Tibial nerve (tissue), 4 donors: ENCODE measurements around the gene YBEY. TPM values are rescaled to one million over a fixed set of nuclear protein-coding genes. Genes with fewer than 3 reads are reported as not detected.

Experiments used
- DNase-seq, 2 donors: peaks; one replicate each; pipeline ENCODE4 v3.0.0-alpha.2; 2019; ENCODE audit warnings: low spot score in 2 of 2
- H3K27ac ChIP-seq, 4 donors: fragments of 200-600 bp; sonication (generic) in 3 of 4; one replicate each; pipeline ENCODE4 v1.5.1; 2017 to 2019; ENCODE audit warnings: mild to moderate bottlenecking in 1 of 4
- H3K27me3 ChIP-seq, 2 donors: fragments of 200-600 bp; sonication (generic) in 1 of 2; one replicate each; pipeline versions ENCODE4 v1.5.1 to v1.6.0; 2017 to 2019
- H3K36me3 ChIP-seq, 3 donors: fragments of 200-600 bp; sonication (generic); one replicate each; pipeline ENCODE4 v1.5.1; 2018 to 2019
- H3K4me1 ChIP-seq, 4 donors: fragments of 200-600 bp; sonication (generic) in 3 of 4; one replicate each; pipeline ENCODE4 v1.5.1; 2017 to 2019
- H3K4me3 ChIP-seq, 4 donors: fragments of 200-600 bp; sonication (generic) in 3 of 4; one replicate each; pipeline ENCODE4 v1.5.1; 2017 to 2019; ENCODE audit warnings: mild to moderate bottlenecking in 1 of 4, moderate library complexity in 1 of 4
- H3K9me3 ChIP-seq, 4 donors: fragments of 200-600 bp; sonication (generic) in 3 of 4; one replicate each; pipeline ENCODE4 v1.5.1; 2017 to 2019
- EP300 ChIP-seq, 2 donors: sonication (generic); formaldehyde crosslinking; IDR thresholded peaks; one replicate each; pipeline ENCODE4 v1.6.1; 2017; ENCODE audit warnings: antibody characterized with exemption in 2 of 2, mild to moderate bottlenecking in 1 of 2
- POLR2A ChIP-seq, 2 donors: fragments of 450-650 bp; IDR thresholded peaks; one replicate each; pipeline ENCODE4 v1.6.1; 2017; ENCODE audit warnings: antibody characterized with exemption in 2 of 2, mild to moderate bottlenecking in 2 of 2, moderate library complexity in 2 of 2
- WGBS, 2 donors: methylation state at CpG; one replicate each; pipeline ENCODE4 v1.1.5; 2018; 5-methylcytosine and 5-hydroxymethylcytosine counted together
- total RNA-seq, 4 donors: library from RNA; depleted of rRNA; stranded (reverse); fragments of >200 nt; gene quantifications; one replicate each; pipeline ENCODE4 v1.1.0, GENCODE V29; 2016
- TF ChIP-seq, protein P1 (sequence below), 5 experiments: fragments of 200-600 bp in 3 of 5; fragments of 450-650 bp in 2 of 5; sonication (generic) in 3 of 5; IDR thresholded peaks; one replicate each; pipeline ENCODE4 v1.5.1; 2016 to 2019; ENCODE audit warnings: antibody characterized with exemption in 5 of 5, mild to moderate bottlenecking in 3 of 5, moderate library complexity in 2 of 5

The YBEY gene
- total RNA-seq, 4 donors from 2014 or later: 6.7 to 20.1 (median 15.5) TPM

DNA sequence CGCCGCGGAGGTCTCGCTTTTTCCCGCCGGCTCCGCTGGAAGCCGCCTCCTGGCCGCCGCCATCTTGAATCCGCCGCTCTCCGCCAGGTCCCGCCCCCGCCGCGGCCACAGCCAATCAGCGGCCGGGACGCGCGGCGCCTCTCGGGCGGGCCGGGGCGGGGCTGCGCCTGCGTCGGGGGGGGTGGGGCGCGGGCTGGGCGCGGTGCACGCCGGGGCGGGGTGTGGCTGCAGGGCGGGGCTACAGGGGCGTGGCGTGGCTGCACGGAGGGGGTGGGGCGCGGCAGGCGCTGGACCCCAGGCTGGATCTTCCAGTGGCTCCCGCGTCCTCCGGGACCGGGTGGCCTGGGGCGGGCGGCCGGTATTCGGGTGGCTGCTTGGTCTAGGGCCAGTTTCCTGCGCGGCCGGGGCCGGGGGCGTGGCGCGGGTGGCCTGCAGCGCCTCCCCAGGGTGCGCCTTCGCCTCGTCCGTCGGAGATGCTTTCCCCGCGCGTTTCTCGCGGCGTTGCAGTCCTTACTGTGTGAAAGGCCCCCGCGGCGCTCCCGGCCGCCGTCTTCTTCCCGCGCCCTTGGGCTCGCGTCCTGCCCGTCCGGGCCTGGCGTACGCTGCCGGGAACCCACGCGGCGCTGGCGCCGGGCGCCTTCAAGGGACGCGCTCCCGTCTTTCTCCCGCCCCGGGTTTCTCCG, 38.4 kb downstream of the YBEY start:
- H3K4me3 ChIP-seq: peak overlapping the region; percentile 83 to 100 (median 92)
- H3K9me3 ChIP-seq: no peaks in the 10 kb centered on the region
- 0% methylated on average over 4 to 31 of the region's 98 CpGs for WGBS, 2 donors
- H3K36me3 ChIP-seq: peaks cover 0 to 24% (median 0%) of the 10 kb centered on the region in 3 donors
- H3K4me1 ChIP-seq: peaks cover 0 to 29% (median 9%) of the 10 kb centered on the region in 4 donors
- H3K27me3 ChIP-seq: no peaks in the 10 kb centered on the region
- peak; percentile 76 to 78 for DNase-seq
- peak overlapping the region; percentile 95 to 99 (median 95) for H3K27ac ChIP-seq
- no peak for TF ChIP-seq EP300 (IDR thresholded peaks at IDR 0.05)
- TF ChIP-seq, protein P1, sequence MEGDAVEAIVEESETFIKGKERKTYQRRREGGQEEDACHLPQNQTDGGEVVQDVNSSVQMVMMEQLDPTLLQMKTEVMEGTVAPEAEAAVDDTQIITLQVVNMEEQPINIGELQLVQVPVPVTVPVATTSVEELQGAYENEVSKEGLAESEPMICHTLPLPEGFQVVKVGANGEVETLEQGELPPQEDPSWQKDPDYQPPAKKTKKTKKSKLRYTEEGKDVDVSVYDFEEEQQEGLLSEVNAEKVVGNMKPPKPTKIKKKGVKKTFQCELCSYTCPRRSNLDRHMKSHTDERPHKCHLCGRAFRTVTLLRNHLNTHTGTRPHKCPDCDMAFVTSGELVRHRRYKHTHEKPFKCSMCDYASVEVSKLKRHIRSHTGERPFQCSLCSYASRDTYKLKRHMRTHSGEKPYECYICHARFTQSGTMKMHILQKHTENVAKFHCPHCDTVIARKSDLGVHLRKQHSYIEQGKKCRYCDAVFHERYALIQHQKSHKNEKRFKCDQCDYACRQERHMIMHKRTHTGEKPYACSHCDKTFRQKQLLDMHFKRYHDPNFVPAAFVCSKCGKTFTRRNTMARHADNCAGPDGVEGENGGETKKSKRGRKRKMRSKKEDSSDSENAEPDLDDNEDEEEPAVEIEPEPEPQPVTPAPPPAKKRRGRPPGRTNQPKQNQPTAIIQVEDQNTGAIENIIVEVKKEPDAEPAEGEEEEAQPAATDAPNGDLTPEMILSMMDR (IDR thresholded peaks at IDR 0.05): peak in 1 of 5 experiments; percentile 18
- peak; percentile 19 to 29 for TF ChIP-seq POLR2A (IDR thresholded peaks at IDR 0.05)

DNA sequence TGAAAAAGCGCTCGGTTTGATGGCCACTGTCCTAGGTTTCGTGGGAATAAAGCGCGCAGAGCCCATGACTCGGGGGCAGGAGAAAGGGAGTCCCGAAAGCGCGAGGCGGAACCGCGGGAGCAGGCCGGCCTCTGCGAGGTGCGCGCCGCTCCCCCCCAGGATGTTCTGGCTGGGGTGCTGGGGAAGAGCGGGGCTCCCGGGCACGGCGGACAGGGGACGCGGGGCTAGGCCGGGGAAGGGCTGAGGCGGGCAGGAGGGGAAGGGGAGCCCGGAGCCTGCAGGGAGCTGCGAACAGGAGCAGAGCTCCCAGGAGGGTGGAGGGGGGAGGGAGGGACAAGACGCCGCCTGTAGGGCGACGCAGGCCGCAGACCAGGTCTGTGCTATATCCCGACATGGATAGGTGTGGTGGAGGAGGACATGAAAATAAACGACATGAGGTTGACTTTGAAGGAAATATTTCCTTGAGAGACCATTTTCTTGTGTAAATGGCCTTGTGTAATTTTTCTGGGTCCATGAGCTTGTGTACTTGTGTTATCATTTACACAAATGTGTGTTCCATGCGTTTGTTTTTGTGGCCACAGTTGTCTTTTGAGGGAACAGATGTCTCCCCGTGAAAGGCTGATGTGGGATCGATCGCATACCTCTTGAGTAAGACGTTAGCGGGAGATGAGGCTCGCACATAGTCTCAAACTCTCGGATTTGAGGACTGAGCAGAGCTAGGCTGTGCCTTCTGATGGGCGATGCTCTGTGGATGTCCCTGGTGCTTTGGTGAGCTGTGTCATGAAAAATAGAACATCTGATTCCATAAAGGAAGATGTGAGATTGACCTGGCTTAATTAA, 39.2 kb downstream of the YBEY start:
- no peak for DNase-seq
- 11 to 12% methylated on average over 35 to 42 of the region's 43 CpGs for WGBS, 2 donors

DNA sequence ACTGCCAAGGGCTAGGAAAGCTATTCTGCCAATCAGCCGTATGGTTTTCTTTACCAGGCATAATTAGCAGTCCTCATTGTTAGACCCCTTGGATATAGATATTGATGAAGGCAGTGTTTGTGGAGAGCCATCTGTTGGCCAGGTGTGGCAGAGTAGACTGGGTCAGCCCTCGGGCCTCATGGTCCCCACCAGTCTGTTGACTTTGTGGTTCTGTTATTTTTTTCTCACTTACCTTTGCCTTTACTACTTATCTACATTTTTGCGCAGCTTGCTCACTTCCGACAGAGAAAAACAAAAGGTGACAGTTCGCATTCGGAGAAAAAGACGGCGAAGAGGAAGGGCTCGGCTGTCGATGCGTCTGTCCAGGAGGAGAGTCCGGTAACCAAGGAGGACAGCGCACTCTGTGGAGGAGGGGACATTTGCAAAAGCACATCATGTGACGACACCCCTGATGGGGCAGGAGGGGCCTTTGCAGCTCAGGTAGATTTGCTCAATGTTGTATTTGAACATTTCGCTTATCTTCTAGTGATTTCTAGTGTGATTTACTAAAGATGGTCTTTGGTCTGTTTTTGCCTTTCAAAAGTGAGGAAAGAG, 40.1 kb downstream of the YBEY start:
- H3K4me3 ChIP-seq: no peak overlapping the region
- no peaks in the 10 kb centered on the region for H3K27me3 ChIP-seq
- TF ChIP-seq POLR2A (IDR thresholded peaks at IDR 0.05) (no peak), EP300 (IDR thresholded peaks at IDR 0.05) (no peak)
- TF ChIP-seq, protein P1 (IDR thresholded peaks at IDR 0.05): no peak
- H3K4me1 ChIP-seq: peaks cover 0 to 29% (median 9%) of the 10 kb centered on the region in 4 donors
- DNase-seq: no peak
- H3K36me3 ChIP-seq: peaks cover 0 to 36% (median 3%) of the 10 kb centered on the region in 3 donors
- WGBS, 2 donors: 91 to 94% methylated on average over 15 of the region's 15 CpGs
- H3K9me3 ChIP-seq: no peaks in the 10 kb centered on the region
- H3K27ac ChIP-seq: no peak overlapping the region

More for the DNA sequence above, 39.2 kb downstream of the YBEY start:
- Histone ChIP-seq H3K4me3 (peak overlapping the region; percentile 83 to 93 (median 88)), H3K27me3 (no peaks in the 10 kb centered on the region), H3K36me3 (peaks cover 0 to 30% (median 3%) of the 10 kb centered on the region in 3 donors), H3K27ac (peak overlapping the region; percentile 88 to 95 (median 95)), H3K4me1 (peaks cover 0 to 29% (median 9%) of the 10 kb centered on the region in 4 donors), H3K9me3 (no peaks in the 10 kb centered on the region)
- TF ChIP-seq POLR2A (IDR thresholded peaks at IDR 0.05): no peak
- TF ChIP-seq, protein P1 (IDR thresholded peaks at IDR 0.05): peak in 1 of 5 experiments; percentile 6

DNA sequence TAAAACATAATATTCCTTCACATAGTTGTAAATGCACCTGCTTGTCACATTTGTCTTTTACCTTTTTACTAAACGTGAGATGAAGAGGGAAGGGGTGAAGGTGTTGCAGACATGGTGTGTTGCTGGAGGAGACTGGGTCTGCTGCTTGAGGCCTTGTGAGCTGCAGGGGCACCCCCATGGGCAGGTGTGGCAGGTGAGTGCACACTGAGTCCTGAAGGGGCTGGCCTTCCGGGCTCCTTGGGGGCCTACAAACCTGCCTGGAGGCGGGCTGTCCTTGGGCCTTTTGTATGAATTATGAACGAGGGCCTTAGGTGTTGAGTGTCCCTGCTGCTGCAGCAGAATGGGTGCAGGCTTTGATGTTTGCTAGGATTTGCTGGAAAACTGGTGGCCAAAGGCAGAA, 41.6 kb downstream of the YBEY start:
- 78 to 95% methylated on average over 4 of the region's 4 CpGs for WGBS, 2 donors
- Histone ChIP-seq H3K27ac (no peak overlapping the region), H3K9me3 (no peaks in the 10 kb centered on the region), H3K4me3 (no peak overlapping the region), H3K27me3 (no peaks in the 10 kb centered on the region), H3K4me1 (peaks cover 0 to 20% (median 5%) of the 10 kb centered on the region in 4 donors), H3K36me3 (peaks cover 0 to 48% (median 3%) of the 10 kb centered on the region in 3 donors)
- TF ChIP-seq EP300 (IDR thresholded peaks at IDR 0.05) (no peak), POLR2A (IDR thresholded peaks at IDR 0.05) (no peak)
- TF ChIP-seq, protein P1 (IDR thresholded peaks at IDR 0.05): no peak
- no peak for DNase-seq
